Prostate gland (tissue), 2 donors: ENCODE data around the gene WRAP53.

ENCODE experiments used
- CTCF ChIP-seq, 4 experiments: fragments of 200-600 bp in 2 of 4; fragments of 450-650 bp in 2 of 4; sonication (generic) in 2 of 4; IDR thresholded peaks; 1 replicate in 3 of 4; 2 replicates in 1 of 4; pipeline ENCODE4 v1.5.1; 2016 to 2019; ENCODE audit warnings: antibody characterized with exemption in 4 of 4, mild to moderate bottlenecking in 2 of 4, moderate library complexity in 2 of 4
- POLR2AphosphoS5 ChIP-seq: sonication (generic); formaldehyde crosslinking; IDR thresholded peaks from one replicate; pipeline ENCODE4 v1.6.1; 2017; ENCODE audit warnings: antibody characterized with exemption

- no peak for TF ChIP-seq CTCF (IDR thresholded peaks at IDR 0.05)
- no peak for TF ChIP-seq POLR2AphosphoS5
Observed at GRCh38 chr17:7701681-7702080, 13.4 kb downstream of the WRAP53 start.
